ENCODE results near the gene ZNF488.

Gene ZNF488

DNA sequence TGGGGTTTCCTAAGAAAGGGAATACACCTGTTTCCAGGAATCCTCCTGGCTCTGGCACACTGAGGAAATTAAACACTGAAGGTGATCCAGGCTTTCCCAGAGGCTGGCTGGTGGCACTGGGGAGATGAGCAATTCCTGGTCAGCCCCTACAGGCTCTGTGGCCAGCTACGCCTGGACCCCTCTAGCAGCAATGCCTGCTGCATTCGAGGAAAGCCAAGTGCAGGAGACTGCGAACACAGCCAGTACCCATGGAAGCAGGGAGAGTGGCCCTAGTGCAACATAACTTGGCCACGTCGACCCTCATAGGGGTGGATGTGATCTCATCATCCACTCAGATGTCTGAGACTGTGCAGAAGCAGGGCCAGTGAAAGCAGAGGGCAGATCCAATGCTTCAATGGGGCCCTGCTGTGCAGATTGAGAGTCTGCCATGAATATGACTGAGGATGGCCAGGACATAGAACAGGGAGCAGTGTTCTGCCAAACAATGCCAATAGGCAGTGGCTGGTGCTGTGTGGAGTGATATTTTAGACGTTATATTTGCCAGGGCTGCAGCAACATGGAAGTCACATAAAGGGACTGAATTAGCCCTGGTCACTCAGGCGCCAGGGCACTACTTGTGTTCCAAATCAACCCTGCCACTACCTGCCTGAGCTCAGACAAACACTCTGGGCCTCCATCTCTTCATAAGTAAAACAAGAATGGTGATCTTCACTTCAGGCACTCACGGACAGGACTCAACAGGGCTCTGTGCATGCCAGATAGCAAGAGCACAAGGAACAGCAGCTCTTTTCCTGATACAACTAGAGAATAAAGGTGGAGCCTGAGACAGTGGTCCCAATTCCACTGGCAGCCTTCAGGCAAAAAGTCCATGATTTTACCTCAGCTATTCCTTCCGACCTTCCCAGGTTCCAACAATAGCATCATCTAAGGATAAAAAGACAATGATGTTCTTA, 2.4 kb downstream of the ZNF488 start:
- H3K4me3 ChIP-seq (ENCODE audit: low read depth, low read length) = no peak overlapping the region
- no peak for DNase-seq (ENCODE audit: low read depth)
- TF ChIP-seq, protein P1, sequence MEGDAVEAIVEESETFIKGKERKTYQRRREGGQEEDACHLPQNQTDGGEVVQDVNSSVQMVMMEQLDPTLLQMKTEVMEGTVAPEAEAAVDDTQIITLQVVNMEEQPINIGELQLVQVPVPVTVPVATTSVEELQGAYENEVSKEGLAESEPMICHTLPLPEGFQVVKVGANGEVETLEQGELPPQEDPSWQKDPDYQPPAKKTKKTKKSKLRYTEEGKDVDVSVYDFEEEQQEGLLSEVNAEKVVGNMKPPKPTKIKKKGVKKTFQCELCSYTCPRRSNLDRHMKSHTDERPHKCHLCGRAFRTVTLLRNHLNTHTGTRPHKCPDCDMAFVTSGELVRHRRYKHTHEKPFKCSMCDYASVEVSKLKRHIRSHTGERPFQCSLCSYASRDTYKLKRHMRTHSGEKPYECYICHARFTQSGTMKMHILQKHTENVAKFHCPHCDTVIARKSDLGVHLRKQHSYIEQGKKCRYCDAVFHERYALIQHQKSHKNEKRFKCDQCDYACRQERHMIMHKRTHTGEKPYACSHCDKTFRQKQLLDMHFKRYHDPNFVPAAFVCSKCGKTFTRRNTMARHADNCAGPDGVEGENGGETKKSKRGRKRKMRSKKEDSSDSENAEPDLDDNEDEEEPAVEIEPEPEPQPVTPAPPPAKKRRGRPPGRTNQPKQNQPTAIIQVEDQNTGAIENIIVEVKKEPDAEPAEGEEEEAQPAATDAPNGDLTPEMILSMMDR (IDR thresholded peaks at IDR 0.05; ENCODE audit: low read depth, low read length, missing control alignments) = no peak

DNA sequence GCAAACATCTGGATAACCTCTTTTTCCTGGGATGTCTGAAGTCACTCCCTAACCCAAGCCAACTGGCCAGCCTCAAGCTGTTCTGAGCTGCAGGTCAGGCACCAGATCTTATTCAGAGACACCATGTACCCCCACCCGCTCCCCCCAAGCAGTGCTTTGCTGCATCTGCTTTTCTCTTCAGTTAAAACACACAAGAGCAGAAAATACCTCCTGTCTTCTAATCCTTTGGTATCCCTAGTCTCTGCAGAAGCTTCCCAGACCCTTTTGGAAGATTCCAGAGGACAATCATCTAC, 3.0 kb downstream of the ZNF488 start:
- TF ChIP-seq, protein P1 (IDR thresholded peaks at IDR 0.05; ENCODE audit: low read depth, low read length, missing control alignments) = no peak
- no peak overlapping the region for H3K4me3 ChIP-seq (ENCODE audit: low read depth, low read length)
- DNase-seq (ENCODE audit: low read depth) = no peak

DNA sequence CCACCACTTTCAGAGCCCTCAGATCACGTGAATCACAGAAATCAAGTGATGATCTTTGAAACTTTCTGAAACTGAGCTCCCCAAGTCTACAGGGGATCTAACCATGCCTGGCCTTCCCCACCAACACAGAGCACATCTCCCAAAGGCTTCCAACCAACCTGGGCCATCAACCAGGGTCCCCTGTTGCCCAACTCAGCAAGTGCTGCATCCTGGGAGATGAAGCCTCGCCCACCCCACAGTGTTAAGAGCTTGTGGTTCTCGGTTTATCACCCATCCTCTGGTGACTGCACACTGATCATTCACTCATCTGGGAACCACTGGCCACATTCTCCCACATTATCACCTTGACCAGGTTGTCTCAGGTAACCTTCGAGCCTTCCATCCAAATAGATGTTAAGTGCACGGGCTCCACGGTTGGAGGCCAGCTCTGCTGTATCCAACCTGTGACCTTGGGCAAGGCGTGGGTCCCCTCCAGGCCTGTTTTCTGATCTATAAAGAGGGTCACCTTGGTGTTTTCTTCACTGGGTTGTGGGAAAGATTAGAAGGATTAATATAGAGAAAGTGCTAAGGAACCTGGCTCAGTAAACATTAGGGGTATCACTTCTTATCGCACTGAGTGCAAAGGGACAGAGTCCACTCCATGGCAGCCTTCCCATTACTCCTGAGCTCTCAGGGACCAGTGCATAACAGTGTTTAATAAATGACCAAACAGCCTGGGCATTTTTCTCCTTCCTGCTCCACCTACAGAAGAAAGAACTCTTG, 3.6 kb downstream of the ZNF488 start:
- no peak overlapping the region for H3K4me3 ChIP-seq (ENCODE audit: low read depth, low read length)
- DNase-seq (ENCODE audit: low read depth) = no peak
- TF ChIP-seq, protein P1 (IDR thresholded peaks at IDR 0.05; ENCODE audit: low read depth, low read length, missing control alignments) = no peak

DNA sequence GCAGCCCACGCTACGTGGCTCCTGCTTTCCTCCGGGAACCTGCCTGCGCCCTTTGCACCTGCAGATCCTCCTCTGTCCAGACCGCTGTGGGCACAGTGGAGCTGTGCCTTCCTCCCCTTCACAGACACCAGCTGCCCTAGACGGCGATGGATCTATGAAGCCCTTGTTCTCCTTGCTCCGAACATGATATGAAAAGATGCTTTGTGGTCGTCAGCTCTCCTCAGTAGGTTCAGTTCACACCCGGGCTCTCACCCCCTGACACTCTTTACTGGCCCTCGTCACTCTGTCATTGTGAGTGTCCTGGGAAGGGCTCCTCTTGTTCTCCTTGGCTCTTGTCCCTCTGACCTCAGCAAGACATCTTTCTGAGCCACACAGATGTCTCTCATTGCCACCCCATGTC, 4.2 kb downstream of the ZNF488 start:
- DNase-seq (ENCODE audit: low read depth) = no peak
- H3K4me3 ChIP-seq (ENCODE audit: low read depth, low read length) = no peak overlapping the region
- TF ChIP-seq, protein P1 (IDR thresholded peaks at IDR 0.05; ENCODE audit: low read depth, low read length, missing control alignments) = no peak

DNA sequence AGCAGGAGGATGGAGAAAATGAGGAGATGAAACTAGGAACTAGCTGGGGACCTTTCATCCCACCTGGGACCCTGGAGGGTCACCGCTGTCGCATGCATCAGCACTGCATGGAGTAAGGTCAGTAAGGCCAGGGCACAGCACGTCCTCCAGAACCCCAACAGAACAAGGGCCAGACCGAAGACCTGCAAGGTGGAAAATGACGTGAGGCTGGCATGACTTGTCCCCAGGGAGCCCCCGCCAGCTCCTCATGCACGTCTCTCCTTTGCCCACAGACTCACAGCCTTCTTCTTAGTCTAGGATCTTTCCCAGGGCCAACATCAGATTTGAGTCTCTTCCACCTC, 4.7 kb downstream of the ZNF488 start:
- H3K4me3 ChIP-seq (ENCODE audit: low read depth, low read length) = no peak overlapping the region
- DNase-seq (ENCODE audit: low read depth) = no peak
- TF ChIP-seq, protein P1 (IDR thresholded peaks at IDR 0.05; ENCODE audit: low read depth, low read length, missing control alignments) = no peak

DNA sequence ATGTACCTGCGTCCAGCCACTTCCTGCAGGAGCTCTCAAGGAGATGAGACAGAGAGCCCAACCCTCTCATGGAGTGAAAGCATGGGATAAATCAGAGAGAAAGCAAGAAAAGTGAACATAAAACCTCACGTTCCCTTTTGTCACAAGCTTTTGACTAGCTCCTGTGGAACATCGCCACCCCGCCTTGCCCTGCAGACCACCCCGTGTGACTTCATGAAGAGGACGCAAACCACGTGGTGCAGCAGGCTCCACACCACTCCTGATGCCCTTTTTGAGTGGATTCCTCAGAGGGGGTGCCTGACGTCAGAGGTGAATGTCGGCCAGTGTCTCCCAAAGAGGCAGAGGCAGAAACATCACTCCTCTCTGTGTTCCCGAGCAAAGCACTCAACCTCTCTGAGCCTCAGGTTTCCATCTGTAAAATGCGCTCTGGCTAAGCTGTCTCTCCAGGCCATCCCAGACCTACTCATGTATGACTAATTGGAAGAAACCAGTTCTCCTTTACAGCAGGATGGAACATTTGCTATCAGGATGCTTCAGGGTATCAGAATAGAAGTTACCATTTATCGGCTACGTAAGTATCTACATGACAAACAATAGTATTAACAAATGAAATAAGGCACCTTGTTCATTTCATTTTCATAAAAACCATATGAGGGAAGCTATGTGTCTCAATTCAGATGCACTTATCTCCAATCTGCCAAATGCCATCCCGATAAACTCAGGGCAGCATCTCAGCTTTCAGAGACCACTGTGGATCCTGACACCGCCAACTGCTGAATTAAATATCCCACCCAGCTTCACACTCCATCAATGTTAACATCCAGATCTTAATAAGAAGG, 5.3 kb downstream of the ZNF488 start:
- TF ChIP-seq, protein P1 (IDR thresholded peaks at IDR 0.05; ENCODE audit: low read depth, low read length, missing control alignments) = no peak
- H3K4me3 ChIP-seq (ENCODE audit: low read depth, low read length) = no peak overlapping the region
- no peak for DNase-seq (ENCODE audit: low read depth)

Data from GM12864 (cell line).